ENCODE measurements around the gene KLF11. TPM values are rescaled to one million over a fixed set of nuclear protein-coding genes. Genes with fewer than 3 reads are reported as not detected.

The KLF11 gene
- polyA plus RNA-seq, 3 donors = 21.0 to 69.8 (median 25.3) TPM

- H3K27ac Mint-ChIP-seq = peak overlapping the region in 3 of 7 donors; percentile 15 to 76 (median 50)
- WGBS (ENCODE audit: insufficient coverage) = 82% methylated on average over 6 of the region's 10 CpGs
- Histone ChIP-seq H3K27me3 (ENCODE audit: control insufficient read depth in 2 of 2, insufficient read depth in 2 of 2, low read length in 2 of 2) (no peaks in the 10 kb centered on the region), H2AFZ (ENCODE audit: insufficient read depth, low read depth, low read length, poor library complexity, severe bottlenecking) (no peak overlapping the region), H3K36me3 (replicated peaks in 1 of 2; ENCODE audit: control insufficient read depth in 1 of 2, insufficient read depth in 2 of 2, low read length in 2 of 2) (peaks cover 60 to 72% of the 10 kb centered on the region in 2 donors), H3K9ac (ENCODE audit: insufficient read depth, low read length, poor library complexity, severe bottlenecking) (no peak overlapping the region), H3K4me3 (replicated peaks in 1 of 3; ENCODE audit: low read depth in 2 of 3, low read length in 3 of 3) (no peak overlapping the region), H3K79me2 (ENCODE audit: insufficient read depth, low read length) (peaks cover 21% of the 10 kb centered on the region), H3K4me1 (ENCODE audit: control insufficient read depth in 1 of 2, insufficient read depth in 2 of 2, low read length in 2 of 2) (peaks cover 7 to 21% of the 10 kb centered on the region in 2 donors), H3K27ac (ENCODE audit: low read depth in 1 of 2, low read length in 2 of 2) (no peak overlapping the region), H3K4me2 (replicated peaks; ENCODE audit: extremely low read depth, low read length, poor library complexity, severe bottlenecking) (no peak overlapping the region), H4K20me1 (ENCODE audit: insufficient read depth, low read length) (peaks cover 96% of the 10 kb centered on the region), H3K9me3 (replicated peaks in 1 of 2; ENCODE audit: control insufficient read depth in 1 of 2, insufficient read depth in 1 of 2, low read length in 2 of 2) (no peaks in the 10 kb centered on the region)
- DNase-seq = peak; percentile 46 to 57 (median 55)
- H3K36me3 Mint-ChIP-seq = peaks cover 69 to 87% of the 10 kb centered on the region in 2 donors
- intact Hi-C loops (cut with micrococcal nuclease) = loop anchor here (2.0 to 10.0 kb wide), 4 partner anchors 64 to 494 kb away; partner anchors contain the start of gene ADAM17 (in 1 of the 2)
- TF ChIP-seq CTCF (IDR thresholded peaks at IDR 0.05) = peak; percentile 80
- H3K9me3 Mint-ChIP-seq = peaks cover 0 to 2% (median 0%) of the 10 kb centered on the region in 7 donors
- H3K4me1 Mint-ChIP-seq = peaks cover 27% of the 10 kb centered on the region
- no peak overlapping the region for H3K4me3 Mint-ChIP-seq
- H3K27me3 Mint-ChIP-seq (ENCODE audit: low read depth in 3 of 3) = no peaks in the 10 kb centered on the region
These were observed 5.3 kb downstream of the KLF11 start for GRCh38 chr2:10048501-10049171.

GRCh38 chr2:10052216-10052615, 8.9 kb downstream of the KLF11 start:
- Mint-ChIP-seq H3K4me1 (peaks cover 21% of the 10 kb centered on the region), H3K27me3 (ENCODE audit: low read depth in 3 of 3) (peaks cover 0 to 2% (median 0%) of the 10 kb centered on the region in 3 donors), H3K27ac (no peak overlapping the region), H3K36me3 (peaks cover 66 to 85% of the 10 kb centered on the region in 2 donors), H3K9me3 (no peaks in the 10 kb centered on the region), H3K4me3 (no peak overlapping the region)
- Histone ChIP-seq H3K4me3 (replicated peaks in 1 of 3; ENCODE audit: low read depth in 2 of 3, low read length in 3 of 3) (no peak overlapping the region), H3K4me2 (replicated peaks; ENCODE audit: extremely low read depth, low read length, poor library complexity, severe bottlenecking) (no peak overlapping the region), H3K79me2 (ENCODE audit: insufficient read depth, low read length) (peaks cover 7% of the 10 kb centered on the region), H3K4me1 (ENCODE audit: control insufficient read depth in 1 of 2, insufficient read depth in 2 of 2, low read length in 2 of 2) (peaks cover 8 to 9% of the 10 kb centered on the region in 2 donors), H3K9ac (ENCODE audit: insufficient read depth, low read length, poor library complexity, severe bottlenecking) (no peak overlapping the region), H3K27me3 (ENCODE audit: control insufficient read depth in 2 of 2, insufficient read depth in 2 of 2, low read length in 2 of 2) (no peaks in the 10 kb centered on the region), H3K27ac (ENCODE audit: low read depth in 1 of 2, low read length in 2 of 2) (no peak overlapping the region), H3K9me3 (replicated peaks in 1 of 2; ENCODE audit: control insufficient read depth in 1 of 2, insufficient read depth in 1 of 2, low read length in 2 of 2) (no peaks in the 10 kb centered on the region), H2AFZ (ENCODE audit: insufficient read depth, low read depth, low read length, poor library complexity, severe bottlenecking) (no peak overlapping the region), H3K36me3 (replicated peaks in 1 of 2; ENCODE audit: control insufficient read depth in 1 of 2, insufficient read depth in 2 of 2, low read length in 2 of 2) (peaks cover 59 to 76% of the 10 kb centered on the region in 2 donors), H4K20me1 (ENCODE audit: insufficient read depth, low read length) (peaks cover 88% of the 10 kb centered on the region)
- no peak for TF ChIP-seq CTCF (IDR thresholded peaks at IDR 0.05)
- no peak for DNase-seq
- 99% methylated on average over 14 of the region's 16 CpGs for WGBS (ENCODE audit: insufficient coverage)
- intact Hi-C loops (cut with micrococcal nuclease) = no loop called here
